DMS153 (cell line): ENCODE data around the gene MME.
A peak's percentile ranks its signal among the peaks of the same experiment; 100 is the strongest.
"Not testable (repeated sequence)": the region's sequence is repeated elsewhere in the genome, so short reads cannot be mapped to it uniquely, and the experiment has no call there.

Experiments
- DNase-seq: peaks from one replicate; lab custom pipeline; 2025; lab: John Stamatoyannopoulos, UW

MME gene

DNA sequence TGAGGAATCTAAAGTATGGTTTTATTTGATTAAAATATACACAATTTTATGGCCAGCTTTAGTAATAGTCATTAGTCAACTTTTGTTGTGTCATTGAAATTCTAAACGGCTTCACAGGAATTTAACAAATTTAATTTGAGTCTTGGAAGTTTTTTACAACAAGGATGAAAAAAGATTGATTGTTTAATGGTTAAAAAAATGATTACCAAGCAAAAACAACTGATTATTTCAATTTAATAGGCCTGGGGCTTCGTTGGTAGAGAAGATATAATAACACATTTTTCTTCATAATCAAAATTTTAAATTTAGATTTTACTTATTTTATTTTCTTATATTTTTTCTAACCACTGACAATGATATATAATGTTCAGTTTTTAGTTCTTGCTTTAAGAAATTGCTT, 4.4 kb downstream of the MME start:
- no peak for DNase-seq

DNA sequence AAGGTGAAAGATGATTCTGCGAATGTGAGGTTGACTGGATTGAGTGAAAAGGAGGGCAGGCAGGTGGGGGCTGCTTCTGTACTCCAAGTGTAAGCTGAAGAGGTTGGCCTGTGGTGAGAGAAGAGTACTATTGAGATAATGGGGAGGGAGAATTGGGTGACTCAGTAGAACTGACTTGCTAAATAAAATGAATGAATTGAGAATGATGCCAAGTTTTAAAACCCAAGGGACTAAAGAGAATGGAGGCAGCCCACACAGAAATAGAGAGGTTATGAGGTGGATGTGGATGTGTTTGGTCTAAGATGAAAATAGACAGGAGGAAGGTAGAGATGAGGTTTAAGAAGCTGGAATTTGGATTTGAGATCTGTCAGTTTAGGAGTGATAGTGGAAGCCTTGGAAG, 5.9 kb downstream of the MME start:
- no peak for DNase-seq

DNA sequence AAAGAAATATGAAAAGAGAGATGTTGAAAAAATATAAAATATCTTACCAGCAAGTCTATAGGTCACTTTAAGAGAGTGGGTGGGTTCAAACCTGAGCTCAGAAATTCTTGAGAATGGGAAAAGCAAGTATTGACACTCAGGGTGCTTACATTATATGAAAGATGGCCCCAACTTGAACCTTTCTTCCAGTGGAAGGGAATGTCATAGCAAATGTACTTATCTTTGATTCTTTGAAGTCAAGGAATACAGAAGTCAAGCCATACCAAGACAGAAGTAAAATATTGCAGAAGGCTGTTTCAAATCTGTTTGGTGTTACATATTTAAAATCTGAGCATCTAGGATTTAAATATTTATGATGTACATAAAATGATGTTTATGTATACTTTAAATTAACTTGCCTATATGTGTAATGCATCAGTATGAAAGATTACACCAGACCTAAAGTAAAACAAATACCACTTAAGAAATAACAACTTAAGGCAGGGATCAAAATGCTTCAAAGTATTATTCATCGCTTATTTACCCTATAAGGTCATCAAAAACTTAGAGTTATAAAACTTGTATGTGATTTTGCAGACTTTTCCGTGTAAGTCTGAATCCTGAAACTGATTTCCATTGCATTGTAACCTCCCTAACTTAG, 8.7 kb downstream of the MME start:
- no peak for DNase-seq

DNA sequence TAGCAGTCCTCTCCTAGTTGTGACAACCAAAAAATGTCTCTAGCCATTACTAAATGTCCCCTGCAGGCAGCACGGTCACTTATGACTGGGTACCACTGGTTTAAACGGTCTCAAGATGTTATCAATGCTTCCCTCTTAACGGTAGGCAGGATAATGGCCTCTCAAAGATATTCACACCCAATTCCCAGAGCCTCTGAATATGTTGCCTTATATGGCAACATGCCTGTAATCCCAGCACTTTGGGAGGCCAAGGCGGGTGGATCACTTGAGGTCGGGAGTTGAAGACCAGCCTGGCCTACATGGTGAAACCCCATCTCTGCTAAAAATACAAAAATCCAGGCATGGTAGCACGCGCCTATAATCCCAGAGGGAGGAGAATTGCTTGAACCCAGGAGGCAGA, 9.4 kb downstream of the MME start:
- DNase-seq, result no peak

DNA sequence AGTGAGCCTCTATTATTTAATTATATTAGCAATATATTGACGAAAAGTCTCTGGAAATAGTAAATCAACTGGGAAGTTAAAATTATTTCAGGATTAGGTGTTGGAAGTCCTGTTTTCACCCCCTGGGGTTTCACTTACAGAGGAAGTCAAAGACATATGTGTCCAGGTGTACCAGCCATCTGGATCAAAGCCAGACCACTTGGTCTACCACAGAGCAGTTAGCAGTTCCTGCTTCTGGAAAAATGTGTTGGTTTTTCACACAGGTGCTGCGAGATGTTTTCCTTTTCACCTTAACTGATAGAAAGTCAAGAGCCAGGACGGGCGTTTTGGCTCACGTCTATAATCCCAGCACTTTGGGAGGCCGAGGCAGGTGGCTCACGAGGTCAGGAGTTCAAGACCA, 13.1 kb downstream of the MME start:
- peak; percentile 94 for DNase-seq

DNA sequence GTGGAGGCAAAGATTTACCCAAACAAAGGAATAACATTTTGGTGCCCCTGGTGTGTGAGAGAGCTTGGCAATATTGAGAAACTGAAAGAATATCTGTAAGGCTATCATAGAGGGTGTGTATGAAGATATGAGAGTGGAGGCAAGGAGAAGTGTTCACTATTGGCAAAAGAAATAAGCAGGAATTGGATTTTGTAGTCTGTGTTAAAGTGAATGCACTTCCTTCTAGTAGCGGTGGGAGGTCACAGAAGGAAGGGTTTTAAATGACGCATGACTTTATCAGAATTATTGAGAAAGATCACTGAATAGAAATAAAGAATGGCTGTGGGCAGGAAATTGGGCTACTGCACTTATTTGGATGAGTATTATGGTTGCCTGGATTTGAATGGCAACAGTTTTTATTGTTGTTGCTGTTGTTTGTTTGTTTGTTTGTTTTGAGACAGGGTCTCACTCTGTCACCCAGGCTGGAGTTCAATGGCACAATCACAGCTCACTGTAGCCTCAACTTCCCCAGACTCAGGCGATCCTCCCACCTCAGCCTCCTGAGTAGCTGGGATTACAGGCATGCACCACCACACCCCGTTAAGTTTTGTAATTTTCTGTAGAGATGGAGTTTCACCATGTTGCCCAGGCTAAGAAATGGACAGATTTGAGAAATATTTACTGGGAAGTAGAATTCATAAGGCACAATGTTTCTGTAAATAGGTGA, 16.3 kb downstream of the MME start:
- no peak for DNase-seq

DNA sequence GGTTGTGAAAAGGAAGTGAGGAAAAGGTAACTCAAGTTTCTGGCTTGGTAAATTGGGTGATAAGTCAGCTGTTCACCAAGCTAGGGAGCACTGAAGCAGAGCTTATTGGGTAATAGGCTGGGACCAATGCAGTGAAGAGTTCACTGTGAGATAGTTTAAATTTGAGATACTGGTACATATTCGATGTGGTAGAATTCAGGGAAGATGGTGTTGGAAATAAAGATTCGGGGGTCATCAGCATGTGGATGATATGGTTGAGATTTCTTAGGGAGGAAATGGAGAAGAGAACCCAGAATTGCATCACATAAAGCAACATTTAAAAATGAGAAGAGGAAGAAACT, 16.9 kb downstream of the MME start:
- DNase-seq, result no peak

DNA sequence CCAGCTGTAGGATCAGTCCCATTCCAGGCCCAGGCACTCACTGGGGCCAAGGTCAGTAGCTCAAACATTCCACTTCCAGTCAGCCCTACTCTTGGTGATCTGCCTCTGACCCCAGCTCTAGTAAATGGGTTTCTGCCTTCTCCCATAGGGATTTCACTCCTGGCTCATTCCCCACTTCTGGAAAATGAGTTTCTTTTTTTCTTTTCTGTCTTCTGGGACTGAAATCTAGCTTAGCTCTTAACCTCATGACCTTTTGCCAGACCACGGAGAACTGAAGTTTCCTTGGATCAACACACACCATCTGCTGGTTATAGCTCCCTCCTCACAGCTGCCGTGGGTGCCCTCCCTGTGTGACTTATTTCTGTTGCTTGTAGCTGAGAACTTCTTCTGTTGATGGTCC, 21.3 kb downstream of the MME start:
- no peak for DNase-seq

DNA sequence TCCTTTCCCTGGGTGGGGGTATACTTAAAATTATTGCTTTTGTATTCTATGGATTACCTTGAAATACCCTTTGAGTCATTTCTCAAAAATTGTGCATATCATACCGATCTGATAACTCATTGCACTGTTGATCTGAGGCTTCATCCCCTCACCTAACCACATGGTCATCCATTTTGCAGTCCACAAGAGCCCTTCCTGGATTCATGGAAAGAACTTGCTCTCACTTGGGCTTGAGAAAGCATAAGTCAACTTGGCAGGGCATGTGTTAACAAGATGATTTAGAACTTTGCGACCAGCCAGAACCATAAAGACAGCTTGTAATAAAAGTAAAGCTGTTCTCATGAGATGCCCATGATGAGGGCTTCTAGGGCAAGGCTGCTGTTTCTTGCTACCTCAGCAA, 22.2 kb downstream of the MME start:
- no peak for DNase-seq

DNA sequence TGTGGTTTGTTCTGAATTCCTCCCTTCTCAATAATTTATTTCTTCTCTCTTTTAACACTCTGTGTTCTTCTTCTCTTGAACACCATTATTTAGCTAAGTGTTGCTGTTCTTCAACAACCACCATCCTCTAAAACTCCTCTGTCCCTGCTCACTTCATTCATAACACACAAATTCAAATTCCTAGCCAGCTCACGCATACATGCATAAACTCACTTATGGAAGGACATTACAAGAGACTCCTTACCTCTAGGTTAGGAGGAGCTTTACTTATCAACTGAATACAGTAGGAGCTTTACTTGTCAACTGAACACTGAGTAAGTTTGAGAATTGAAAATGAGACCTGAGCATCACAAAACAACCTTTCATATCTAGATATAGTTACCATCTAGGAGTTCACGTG, 23.6 kb downstream of the MME start:
- no peak for DNase-seq

DNA sequence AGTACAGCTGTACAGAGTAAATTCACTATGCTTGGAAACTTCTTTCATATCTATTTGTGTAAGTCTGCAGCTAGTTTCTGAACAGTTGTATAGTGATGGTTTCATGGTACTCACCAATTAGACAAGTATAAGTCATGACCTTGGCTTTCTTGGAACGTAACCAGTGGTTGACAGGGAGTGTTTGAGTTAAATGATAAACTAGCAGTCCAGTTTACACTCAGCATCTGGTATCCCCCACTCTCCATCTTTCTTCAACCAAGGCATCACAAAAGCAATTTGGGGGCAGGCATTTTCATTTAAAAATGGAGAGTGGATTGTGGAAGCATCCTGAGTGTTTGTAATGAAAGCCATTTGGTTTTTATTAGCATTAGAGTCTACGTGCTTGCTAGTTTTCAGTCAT, 26.0 kb downstream of the MME start:
- no peak for DNase-seq

DNA sequence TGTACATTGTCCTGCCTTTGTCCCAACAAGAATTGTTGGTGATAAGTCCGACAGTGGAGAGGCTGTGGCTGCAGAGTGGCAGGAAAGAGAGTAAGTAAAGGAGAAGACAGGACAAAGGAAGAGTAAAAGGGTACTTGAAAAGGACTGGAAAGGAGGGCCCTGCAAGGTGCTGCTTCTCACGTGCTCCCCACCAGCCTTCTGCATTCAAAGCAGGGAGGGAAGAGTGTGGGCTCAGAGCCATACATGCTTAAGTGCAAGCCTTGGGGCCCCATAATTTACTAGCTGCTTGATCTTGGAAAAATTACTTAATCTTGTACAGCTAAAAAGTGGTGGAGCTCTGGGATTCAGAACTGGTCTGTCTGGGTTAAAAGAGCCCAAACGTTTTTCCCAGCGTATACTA, 29.9 kb downstream of the MME start:
- DNase-seq, result no peak

DNA sequence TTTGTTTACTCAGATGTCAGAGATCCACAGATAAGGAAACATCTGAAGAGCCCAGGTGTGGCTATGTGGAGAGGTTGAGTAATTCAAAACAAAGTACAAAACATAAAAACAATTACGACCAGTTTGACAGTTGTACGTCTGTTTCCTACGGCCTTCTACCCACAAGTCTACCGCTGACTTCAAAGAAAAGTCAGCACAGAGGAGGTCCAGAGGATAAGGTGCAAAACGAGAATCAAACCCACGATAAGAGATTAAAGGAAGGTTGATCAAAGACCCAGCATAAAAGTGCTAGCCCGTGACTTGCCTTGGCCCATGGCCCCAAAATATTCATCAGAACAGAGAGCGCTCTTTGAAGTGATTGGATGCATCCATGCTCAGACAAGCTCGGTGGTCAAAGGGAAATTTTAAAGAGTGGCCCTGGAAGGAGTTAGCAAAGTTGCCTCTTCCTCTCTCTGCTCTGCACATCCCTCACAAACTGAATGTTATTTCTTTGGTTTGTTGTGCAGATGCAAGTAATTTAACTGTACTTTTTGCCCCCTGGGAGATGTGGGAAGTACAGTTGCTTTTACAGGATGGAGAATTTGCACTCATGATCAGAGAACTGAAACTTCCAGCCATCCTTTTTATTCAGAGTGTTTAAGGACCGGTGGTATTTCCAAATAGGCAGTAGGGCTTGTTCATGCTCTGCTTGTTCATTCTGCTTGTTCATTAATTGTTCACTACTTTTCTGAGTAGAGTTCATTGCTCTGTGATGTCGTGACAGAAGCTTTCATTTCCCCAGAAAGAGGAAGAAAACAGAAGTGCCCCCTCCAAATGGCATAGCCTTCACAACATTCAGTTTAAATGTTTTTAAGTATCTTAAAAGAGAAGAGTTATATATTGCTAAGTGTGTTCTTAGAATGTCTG, 31.1 kb downstream of the MME start:
- no peak for DNase-seq

DNA sequence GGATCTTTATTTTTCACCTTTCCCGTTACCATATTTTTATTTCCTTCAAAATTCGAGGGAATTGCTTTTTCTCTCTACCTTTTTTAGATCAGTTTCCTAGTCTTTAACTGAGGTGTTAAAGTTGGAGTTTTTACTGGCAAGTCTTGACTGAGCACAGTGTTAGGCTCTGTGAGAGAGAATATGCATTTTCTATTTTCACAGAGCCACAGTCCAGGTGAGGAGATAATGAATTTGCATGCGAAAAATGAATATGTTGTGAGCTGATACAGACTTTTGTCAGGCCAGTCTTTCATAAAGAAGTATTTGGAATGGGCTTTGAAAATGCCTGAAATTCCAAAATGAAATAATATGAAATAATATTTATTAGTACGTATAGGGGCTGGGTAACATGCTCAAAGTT, 31.9 kb downstream of the MME start:
- DNase-seq, result no peak

DNA sequence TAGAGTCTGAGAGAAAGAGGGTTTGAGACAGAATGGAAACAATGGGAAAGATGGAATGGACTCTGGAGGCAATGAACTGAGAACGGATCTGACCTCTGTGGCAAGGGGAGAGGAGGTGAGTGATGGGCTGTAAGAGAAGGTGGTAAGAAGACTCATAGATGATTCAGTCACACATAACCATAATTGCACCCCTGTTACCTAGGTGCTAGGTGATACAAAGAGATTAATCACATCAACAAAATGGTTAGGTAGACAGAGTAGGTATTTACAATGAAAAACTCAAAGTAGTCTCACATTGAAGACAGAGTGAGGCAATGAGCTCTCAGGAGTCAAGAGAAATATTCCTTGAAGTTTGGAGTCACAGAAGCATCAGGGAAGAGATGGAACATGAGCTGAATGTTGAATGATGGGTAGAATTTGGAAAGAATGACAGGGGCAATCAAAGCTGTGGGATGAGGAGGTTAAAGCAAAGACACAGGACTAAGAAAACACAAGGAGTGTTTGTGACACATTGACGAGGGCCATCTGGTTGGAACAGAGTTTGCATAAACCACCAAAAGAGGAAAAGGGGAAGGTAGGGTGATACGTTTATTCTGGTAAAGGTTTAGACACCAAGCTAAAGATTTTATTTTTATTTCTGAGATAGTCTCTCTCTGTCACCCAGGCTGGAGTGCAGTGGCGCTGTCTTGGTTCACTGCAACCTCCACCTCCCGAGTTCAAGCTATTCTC, 32.7 kb downstream of the MME start:
- no peak for DNase-seq

DNA sequence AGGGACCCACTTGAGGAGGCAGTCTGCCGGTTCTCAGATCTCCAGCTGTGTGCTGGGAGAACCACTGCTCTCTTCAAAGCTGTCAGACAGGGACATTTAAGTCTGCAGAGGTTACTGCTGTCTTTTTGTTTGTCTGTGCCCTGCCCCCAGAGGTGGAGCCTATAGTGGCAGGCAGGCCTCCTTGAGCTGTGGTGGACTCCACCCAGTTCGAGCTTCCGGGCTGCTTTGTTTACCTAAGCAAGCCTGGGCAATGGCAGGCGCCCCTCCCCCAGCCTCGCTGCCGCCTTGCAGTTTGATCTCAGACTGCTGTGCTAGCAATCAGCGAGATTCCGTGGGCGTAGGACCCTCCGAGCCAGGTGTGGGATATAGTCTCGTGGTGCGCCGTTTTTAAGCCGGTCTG, 44.6 kb downstream of the MME start:
- DNase-seq, result not testable (repeated sequence)

DNA sequence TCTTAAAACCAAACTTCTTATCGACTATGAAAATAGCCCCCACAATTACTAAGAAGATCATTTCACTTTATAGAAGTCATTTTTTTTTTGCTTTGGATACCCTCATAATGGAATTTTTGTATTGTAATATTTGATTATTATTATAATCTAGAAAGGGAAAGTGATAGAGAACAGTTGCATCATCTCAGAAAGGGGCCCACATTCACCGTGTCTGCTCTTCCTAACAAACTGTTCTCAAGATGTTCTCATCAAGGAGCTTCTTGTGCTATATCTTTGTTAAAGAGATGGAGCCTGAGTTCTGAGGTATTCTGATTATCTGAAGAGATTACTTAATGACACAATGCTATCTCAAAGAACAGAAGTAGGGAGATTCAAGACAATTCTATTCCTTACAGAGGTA, 49.3 kb downstream of the MME start:
- DNase-seq, result no peak

DNA sequence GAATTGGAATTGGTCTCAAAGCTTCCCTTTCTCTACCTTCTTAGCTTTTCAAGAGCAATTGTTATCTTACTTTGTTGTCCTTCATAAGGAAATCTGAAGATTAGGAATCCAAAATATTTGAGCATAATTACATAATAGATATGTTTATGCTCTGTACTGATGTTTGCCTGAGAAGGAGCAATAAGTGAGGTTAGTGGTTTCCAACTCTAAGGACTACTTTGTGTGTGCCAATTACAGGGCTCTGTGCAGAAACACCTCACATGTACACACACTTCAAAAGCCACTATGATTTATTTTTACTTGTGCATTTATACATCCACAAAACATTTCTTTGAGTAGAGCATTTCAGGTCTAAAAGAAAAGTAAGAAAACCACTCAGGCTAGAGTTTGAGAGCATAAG, 49.9 kb downstream of the MME start:
- DNase-seq, result no peak

DNA sequence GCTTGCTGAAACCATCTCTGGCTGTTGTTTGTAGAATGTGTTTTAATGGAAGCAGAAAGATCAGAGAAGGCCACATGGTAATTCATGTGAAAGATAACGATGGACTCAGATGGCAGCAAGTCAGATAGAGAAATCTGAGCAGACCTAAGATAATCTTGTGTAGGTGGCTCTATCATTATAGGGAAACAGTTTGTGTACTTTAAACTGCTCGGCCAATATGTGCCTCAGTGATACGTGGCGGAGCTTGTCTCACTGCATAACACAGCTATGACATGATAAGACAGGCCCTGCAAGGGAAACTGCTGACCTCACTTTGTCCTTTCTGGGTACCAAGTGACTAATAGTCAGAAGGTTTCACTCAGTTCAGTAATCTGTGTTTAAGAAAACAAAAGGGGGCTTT, 51.0 kb downstream of the MME start:
- DNase-seq, result no peak

DNA sequence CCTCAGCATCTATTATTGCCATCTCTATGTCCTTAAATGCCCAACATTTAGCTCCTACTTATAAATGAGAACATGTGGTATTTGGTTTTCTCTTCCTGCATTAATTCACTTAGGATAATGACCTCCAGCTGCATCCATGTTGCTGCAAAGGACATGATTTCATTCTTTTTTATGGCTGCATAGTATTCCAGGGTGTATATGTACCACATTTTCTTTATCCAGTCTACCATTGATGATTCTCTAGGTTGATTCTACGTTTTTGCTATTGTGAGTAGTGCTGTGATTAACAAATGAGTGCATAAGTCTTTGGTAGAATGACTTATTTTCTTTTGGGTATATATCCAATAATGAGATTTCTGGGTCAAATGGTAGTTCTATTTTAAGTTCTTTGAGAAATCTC, 54.2 kb downstream of the MME start:
- not testable (repeated sequence) for DNase-seq

DNA sequence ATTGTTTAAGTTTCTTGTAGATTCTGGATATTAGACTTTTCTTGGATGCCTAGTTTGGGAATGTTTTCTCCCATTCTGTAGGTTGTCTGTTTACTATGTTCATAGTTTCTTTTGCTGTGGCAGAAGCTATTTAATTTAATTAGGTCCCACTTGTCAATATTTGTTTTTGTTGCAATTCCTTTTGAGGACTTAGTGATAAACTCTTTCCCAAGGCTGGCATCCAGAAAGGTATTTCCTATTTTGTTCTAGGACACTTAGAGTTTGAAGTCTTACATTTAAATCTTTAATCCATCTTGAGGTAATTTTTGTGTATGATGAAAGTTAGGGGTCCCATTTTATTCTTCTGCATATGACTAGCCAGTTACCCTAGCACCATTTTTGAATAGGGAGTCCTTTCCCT, 54.9 kb downstream of the MME start:
- DNase-seq, result no peak

DNA sequence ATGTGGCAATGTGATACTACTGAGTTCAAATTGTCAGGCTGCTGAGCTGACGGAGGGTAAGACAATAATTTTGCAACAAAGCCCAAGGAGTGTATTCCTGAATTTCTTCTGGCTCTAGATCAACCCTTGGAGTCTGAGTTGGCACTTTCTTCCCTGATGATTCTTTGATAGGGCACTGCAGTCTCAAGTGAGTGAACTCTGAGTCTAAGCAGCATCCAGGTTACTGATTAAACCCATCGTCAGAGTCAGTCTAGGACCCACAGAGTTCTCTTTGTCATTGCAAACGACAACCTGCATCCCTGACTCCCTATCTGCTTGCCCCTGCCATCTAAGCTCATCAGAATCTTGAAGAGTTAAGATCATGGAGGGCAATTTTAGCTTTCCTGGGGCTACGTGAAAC, 58.6 kb downstream of the MME start:
- DNase-seq, result no peak

DNA sequence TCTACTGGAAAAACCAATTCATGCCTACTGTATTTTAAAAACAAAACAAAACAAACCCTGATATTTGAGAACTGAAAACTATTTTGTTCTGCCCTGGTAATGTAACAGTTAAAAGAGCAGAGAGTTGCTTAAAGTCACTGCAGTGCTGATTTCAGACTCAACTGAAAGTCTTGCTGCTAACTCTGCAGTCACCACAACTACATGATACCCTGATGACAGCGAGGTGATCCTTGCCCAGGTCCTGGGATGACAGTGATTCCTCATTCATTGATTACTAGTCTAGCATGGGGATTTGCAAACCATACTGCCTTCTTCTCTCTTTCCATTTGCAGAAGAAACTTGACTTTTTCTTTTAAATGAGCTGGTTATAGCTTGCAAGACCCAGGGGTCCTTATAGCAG, 67.5 kb downstream of the MME start:
- DNase-seq, result no peak
